DMS53 treated with DMSO at 0.1 percent for 48 hours (cell line): Measurements from ENCODE around the gene EPS8L1.

Experiments used
- DNase-seq: peaks from one replicate; lab custom pipeline; 2025; ENCODE audit not compliant: unreplicated experiment; lab: John Stamatoyannopoulos, UW

EPS8L1 gene

DNA sequence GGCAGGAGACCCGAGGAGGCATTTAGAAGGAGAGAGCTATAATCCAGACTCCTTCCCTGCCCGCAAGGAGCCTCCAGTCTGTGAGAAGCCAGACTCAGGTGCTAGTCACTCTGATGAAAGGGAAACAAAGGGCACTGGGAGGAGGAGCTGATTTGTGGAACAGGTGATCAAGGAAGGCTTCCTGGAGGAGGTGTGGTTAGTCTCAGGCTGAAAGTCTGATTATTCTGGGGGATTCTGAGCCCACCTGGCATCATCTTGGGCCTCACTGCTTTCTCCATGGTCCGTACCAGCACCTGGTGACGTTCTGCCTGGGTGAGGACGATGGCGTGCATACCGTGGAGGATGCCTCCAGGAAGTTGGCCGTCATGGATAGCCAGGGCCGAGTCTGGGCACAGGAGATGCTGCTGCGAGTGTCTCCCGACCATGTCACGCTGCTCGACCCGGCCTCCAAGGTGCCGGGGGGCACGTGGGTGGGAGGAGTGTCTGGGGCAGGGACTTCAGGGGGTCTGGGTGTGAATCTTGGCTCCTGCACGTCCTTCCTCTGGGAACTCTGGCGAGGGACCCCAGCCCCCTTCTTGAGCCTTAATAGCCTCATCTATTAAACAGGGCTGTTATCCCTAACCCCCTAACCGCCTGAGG is 3.9 kb downstream of the EPS8L1 start:
- no peak for DNase-seq

DNA sequence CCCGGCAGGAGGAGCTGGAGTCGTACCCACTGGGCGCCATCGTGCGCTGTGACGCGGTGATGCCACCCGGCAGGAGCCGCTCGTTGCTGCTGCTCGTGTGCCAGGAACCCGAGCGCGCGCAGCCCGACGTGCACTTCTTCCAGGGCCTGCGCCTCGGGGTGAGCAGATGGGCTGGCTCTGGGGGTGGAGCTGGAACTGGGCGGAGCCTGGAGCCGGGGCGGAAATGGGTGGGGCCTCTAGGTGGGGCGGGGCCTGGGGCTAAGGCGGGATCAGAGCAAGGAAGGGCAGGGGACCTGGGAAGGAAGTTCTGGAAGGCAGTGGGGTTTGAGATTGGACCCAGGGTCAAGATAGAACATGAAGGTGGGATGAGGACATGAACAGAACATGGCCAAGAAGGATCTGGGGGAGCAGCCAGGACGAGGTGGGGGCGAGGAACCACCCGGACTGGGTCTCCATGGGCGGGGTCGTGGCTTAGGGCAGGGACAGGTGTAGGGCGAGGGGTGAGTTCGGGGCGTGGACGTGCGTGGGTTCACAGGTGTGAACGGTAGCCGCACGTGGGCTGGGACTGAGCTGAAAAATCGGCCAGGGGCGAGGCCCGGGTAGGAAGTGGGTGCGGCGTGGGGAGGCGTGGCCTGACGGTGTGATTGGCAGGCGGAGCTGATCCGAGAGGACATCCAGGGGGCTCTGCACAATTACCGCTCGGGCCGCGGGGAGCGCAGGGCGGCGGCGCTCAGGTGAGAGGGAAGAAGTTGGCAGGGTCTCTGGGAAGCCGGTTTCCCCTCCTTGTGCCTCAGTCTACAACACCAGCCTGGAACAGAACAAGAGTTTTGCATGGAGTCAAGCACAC is 4.7 kb downstream of the EPS8L1 start:
- peak; percentile 55 for DNase-seq

DNA sequence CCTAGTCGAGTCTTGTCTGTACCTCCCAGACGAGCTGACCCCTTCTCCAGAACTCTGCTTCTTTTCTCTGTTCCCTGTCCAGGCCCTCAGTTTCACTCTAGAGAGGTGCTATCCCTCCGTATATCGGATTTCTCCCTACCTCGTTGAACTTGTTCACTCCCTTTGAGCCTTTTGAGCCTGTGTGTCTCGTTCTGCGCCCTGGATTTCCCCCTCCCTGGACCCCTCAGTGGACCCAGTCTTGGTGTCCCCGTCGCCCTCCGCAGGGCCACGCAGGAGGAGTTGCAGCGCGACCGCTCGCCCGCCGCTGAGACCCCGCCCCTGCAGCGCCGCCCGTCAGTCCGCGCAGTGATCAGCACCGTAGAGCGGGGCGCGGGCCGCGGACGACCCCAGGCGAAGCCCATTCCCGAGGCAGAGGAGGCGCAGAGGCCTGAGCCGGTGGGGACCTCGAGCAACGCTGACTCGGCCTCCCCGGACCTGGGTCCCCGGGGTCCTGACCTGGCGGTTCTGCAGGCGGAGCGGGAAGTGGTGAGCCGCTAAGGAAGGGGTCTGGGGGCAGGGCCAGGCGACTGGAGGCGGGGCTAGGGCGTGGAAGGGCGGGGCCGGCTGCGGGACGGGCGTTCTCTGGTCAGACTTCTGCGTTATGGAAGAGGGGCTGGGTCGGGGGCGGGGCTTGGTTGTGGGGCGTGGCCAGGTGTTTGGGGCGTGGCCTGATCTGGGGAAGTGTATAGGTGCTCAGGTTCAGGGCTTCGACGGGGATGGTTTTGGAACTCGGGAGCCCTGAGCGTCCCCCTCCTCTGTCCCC is 5.5 kb downstream of the EPS8L1 start:
- DNase-seq, result peak; percentile 39

DNA sequence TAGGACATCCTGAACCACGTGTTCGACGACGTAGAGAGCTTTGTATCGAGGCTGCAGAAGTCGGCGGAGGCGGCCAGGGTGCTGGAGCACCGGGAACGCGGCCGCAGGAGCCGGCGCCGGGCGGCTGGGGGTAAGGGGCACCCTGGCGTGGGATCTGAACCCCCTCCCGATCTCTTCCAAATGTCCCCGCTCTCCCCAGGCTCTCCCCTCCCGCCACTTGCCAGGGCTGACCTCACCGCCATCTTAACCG is 6.0 kb downstream of the EPS8L1 start:
- no peak for DNase-seq

DNA sequence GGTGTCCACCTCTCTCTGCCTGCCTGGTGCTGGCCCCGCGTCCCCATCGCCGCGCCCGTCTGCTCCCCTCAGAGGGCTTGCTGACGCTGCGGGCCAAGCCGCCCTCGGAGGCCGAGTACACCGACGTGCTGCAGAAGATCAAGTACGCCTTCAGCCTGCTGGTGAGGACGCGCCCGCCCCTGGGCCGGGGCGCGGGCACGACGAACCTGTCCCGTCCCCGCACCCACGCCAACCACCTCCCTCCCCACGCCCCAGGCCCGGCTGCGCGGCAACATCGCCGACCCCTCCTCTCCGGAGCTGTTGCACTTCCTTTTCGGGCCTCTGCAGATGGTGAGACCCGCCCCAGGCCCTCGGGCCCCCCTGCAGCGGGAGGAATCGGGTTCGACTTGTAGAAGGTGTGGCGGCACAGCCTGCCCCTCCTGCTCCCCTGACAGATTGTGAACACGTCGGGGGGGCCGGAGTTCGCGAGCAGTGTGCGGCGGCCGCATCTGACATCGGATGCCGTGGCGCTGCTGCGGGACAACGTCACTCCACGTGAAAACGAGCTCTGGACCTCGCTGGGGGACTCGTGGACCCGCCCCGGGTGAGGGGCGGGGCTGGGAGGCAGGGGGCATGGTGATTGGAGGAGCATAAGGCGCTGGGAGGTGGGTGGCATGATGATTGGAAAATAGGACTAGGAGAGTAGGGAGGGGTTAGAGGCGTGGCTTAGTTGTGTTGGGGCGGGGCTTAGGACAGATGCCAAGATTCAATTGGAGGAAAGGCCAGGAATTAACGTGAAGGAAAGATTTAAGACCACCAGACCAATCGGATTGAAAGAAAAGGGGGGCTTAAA is 6.6 kb downstream of the EPS8L1 start:
- DNase-seq, result no peak

DNA sequence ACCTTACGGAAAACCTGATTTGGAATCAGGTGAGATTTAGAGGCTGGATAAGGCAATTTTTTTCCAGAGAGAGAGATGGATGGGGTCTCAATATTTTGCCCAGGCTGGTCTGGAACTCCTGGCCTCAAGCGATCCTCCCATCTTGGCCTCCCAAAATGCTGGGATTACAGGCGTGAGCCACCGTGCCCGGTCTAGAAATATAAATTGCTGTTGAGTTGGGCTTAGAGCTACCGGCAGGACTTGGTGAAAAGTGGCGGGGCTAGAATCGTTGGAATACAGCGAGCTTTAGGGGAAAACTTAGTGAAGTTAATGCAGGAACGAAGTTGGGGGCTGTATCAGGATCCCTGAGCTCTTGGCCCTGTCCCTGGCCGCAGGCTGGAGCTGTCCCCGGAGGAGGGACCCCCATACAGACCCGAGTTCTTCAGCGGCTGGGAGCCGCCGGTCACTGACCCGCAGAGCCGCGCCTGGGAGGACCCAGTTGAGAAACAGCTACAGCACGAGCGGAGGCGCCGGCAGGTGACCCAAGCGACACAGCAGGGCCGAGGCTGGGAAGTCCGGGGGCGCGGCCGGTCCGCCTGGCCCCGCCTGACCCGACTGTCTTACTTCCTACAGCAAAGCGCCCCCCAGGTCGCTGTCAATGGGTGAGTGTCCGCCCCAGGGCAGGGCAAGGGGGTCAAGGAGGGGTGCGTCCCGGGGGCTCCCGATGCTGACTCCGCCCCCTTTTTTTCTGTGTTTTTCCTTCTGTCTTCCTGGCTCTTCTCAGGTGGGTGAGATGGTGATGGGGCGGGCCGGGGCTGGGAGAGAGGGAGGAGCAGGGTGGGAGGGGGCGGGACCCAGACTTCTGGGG is 7.6 kb downstream of the EPS8L1 start:
- DNase-seq, result no peak

DNA sequence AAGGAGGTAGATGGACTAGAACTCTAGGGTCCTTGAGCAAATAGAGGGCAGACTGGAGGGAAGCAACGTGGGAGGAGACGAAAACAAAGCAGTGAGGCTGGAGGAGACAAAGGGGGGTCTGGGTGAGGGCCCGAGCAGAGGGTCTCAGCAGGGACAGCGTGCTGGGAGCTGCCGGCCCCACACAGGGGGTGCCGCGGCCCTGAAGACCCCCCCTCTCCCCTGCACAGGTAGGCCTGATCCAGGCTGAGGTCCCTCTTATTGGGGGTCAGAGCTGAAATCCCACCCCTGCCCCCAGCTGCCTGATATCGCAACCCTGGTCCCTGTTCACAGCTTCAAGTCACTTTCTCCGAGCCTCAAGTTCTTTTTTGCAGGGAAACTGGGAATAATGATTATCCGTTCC is 8.7 kb downstream of the EPS8L1 start:
- DNase-seq, result no peak

DNA sequence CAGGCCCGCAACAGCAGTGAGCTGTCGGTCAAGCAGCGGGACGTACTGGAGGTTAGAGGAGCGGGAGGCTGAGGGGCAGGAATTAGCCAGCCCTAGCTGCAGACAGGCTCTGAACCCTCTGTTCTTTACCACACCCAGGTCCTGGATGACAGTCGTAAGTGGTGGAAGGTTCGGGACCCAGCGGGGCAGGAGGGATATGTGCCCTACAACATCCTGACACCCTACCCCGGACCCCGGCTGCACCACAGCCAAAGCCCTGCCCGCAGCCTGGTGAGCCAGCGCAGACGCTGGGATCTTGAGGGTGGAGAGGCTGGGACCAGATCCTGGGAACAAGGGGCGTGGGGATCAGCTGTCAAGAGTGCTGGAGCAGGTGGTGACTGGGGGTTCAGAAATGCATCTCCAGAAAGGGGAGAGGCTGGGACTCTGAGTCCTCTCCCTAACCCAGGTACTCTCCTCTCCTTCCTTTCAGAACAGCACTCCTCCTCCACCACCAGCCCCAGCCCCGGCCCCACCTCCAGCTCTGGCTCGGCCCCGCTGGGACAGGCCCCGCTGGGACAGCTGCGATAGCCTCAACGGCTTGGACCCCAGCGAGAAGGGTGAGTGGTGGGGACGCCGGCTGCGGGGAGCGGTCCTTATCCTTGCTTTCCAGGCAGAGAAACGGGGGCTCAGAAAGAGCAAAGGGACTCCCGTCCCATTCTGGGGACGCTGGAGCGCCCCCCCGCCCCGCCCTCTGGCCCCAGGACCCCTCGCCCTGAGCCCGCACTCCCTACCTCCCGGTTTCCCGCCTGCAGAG is 10.4 kb downstream of the EPS8L1 start:
- DNase-seq, result no peak

DNA sequence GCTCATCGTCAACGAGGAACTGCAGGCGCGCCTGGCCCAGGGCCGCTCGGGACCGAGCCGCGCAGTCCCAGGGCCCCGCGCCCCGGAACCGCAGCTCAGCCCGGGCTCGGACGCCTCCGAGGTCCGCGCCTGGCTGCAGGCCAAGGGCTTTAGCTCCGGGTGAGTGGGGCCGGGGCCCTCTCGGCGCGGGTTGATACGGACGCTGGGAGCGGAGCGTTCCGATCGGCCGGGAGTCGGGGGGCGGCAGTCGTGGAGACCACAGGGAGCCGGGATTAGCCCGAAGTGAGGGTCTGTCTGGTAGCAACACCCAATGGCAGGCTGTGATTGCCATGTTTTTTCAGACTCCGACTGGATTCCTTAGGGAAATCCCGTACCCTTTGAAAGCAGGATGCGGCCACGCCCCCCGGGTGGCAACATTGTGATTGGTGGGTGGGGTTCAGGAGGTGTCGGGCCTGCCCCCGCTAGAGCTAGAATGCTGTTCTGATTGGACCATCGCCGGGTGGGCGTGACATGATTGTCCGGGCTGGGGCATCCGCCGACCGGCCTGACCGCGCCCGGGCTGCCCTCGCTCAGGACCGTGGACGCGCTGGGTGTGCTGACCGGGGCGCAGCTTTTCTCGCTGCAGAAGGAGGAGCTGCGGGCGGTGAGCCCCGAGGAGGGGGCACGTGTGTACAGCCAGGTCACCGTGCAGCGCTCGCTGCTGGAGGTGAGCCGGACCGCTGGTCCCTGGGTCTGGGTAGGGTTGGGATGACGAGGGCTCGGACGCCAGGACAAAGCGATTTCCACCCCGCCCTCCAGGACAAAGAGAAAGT is 11.3 kb downstream of the EPS8L1 start:
- peak; percentile 42 for DNase-seq

DNA sequence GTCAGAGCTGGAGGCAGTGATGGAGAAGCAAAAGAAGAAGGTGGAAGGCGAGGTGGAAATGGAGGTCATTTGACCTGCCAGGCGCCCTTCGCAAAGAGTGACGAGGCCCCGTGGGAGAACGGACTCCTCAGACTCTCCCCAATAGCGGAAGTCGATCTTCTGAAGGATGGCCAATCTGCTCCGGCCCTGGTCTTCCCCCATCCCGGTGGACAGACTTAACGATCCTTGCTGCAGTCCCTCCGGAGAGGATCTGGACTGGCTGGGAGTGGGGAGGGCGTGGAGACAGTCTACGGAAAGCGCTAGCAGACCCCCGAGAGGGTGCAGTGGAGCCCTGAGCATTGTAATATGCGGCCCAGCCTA is 11.9 kb downstream of the EPS8L1 start:
- no peak for DNase-seq

DNA sequence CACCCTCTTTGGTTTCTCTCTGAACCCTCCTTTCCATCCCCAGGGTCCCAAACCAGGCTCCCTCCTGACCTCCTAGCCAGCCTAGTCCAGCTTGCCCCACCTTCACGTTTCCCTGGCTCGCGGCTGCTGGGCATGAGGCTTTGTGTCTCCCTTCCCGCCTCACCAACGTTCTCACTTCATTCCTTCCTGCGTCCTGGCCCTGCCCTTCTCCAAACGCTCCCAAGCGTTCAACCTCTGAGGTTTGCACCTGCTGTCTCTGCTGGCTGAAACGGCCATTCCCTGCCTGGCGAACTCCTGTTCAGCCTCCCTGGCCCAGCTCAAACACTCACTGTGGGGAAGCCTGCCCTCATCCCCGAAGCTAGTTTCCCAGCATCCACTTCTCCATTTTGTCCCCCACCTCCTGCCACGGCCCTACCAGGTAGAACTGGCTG is 12.4 kb downstream of the EPS8L1 start:
- DNase-seq, result no peak

DNA sequence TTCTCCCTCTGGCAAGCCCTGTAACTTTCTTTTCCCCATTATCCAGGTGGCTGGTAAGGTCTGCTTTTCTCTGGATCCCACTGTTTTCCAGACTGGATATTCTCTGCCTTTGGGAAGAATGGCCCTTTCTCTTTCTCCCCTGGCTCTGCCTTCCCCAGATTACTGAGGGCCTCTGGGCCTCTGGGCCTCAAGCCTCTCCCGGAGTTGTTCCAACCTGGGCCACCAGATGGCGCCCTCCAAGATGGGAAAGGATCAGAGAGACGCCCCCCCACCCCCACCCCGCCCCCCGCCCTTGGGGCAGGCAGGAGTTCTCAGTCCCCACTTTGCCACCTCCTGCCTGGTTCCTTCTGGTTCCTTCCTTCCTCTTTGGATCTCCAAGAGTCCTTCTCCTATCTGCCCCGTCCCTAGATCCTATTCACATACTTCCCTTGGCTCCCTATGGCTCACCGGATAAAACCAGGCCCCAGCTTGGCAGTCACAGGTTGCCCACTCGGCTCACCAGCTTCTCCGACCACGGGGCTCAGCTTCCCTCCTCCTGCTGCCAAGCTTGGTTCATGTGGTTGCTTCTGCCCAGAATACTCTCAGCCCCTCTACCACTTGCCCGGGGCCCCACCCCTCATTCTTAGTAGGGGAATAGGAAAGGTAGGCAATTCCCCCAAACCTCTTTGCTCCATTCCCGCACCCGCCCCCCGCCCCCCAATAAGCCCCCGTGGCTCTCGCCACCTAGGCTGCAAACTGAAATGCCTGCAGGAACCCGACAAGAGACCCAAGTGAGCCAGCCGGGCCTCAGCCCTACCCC is 13.1 kb downstream of the EPS8L1 start:
- DNase-seq, result peak; percentile 47

DNA sequence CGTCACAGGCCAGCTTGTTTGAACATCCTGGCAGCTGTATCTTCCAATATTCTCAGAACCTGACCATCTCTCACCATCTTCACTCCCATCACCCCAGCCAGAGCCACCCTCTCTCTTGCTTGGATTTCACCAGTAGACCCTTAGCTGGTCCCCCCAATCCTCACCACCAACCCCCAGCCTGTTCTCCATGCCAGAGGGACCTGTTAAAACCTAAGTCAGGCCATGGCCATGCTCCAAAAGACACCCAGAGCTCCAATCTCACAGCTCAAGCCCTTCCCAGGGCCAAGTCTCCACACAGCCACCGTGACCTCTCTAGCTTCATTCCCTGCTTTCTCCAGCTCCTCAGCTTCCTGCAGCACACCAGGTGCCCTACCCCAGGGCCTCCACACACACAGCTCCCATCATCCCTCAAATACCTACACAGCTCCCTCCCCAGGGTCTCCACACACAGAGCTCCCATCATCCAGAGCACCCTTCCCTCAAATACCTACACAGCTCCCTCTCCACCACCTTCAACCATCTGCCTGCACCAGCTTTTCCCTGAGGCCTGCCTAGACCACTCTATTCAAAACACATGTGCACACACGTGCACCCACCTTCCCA is 13.8 kb downstream of the EPS8L1 start:
- no peak for DNase-seq

DNA sequence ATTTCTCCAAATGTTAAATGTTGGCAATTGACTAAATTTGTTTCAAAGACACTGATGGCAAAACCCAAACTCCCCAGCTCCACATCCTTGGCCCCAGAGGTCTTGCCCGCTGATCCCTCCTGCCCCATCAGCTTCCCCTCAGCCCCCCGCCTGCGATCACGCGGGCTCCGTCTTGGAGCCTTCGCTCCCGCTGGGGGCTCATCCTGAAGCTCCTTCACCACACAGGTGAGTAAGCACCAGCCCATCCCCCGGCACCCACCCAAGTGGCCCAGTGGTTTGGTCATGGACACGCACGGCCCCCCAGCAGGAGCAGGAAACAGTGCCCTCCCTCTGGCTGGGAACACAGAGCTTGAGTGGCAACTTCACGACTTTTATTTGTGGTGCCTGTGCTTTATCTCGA is 14.9 kb downstream of the EPS8L1 start:
- DNase-seq, result no peak

DNA sequence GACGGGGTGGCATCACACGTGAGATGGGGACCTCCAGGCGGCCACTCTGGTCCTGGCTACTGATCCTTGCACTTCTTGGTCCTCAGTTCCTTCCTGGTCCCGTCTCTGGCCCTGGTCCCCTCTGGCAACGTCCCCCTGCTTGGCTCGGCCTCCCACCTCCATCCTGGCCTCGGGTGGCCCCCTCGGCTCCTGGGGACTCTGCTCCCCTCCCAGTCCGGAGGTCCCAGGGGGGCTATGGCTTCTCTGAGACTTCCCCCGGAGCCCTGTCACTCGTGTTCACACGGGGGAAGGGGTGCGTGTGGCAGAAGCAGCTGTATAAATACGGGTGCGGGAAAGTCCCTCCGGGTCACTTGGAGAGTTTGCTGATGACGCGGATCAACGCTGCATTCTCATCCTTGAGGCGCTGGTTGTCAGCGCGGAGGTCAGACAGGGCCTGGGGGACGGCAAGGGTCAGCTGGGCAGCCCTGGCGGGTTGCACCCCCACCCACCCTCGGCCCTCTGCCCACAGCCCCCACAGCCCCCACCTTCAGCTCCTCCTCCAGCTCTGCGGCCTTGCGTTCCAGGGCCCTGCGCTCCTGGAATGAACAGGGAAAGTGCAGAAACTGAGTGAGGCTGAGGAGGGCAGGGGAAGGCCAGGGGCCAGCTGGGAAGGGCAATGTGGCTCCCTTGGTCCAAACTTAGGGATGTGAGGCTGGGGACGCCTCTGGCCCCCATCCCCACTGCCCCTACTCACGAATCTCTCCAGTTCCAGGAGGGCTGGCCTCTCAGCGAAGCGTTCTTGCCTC is 15.6 kb downstream of the EPS8L1 start:
- no peak for DNase-seq

DNA sequence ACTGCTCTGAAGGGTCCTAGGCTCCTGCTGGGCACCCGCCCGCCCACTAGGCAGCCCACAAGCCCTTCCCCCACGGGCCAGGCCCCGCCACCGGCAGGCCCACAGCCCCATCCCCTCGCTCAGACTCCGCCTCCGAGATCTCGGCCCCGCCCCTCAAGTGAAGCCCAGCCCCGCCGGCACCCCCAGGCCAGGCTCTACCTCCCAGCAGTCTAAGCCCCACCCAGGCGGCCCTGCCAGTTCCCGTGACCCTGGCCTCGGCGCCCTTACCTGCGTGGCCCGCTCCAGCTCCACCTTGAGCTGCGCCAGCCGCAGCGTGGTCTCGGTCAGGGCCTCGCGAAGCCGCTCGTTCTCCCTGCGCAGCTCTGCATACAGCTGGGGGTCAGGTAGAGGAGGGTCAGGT is 16.3 kb downstream of the EPS8L1 start:
- no peak for DNase-seq
